Retinal pigment epithelial cell (primary cell): ENCODE measurements around the gene PNO1.

Source experiments
- DNase-seq: peaks from one replicate; pipeline ENCODE4 v3.0.0-alpha.2; 2010; ENCODE audit warnings: low read depth
- H3K4me3 ChIP-seq: 2 replicates; pipeline ENCODE4 v1.5.1; 2011; ENCODE audit warnings: mild to moderate bottlenecking, low read length, control low read depth, moderate library complexity
- TF ChIP-seq, protein P1 (sequence below): conservative IDR thresholded peaks from 2 replicates; pipeline ENCODE4 v1.5.1; 2011; ENCODE audit warnings: low read depth, low read length, control low read depth, inconsistent platforms

Gene PNO1

DNA sequence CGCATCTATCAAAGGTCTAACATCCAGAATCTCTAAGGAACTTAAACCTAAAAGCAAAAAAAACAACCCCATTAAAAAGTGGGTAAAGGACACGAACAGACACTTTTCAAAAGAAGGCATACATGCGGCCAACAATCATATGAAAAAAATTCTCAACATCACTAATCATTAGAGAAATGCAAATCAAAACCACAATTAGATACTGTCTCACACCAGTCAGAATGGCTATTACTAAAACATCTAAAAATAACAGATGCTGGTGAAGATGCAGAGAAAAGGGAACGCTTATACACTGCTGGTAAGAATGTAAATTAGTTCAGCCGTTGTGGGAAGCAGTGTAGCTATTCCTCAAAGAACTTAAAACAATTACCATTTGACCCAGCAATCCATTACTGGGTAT is 56.7 kb downstream of the PNO1 start:
- no peak for DNase-seq
- H3K4me3 ChIP-seq, result no peak overlapping the region
- TF ChIP-seq, protein P1, sequence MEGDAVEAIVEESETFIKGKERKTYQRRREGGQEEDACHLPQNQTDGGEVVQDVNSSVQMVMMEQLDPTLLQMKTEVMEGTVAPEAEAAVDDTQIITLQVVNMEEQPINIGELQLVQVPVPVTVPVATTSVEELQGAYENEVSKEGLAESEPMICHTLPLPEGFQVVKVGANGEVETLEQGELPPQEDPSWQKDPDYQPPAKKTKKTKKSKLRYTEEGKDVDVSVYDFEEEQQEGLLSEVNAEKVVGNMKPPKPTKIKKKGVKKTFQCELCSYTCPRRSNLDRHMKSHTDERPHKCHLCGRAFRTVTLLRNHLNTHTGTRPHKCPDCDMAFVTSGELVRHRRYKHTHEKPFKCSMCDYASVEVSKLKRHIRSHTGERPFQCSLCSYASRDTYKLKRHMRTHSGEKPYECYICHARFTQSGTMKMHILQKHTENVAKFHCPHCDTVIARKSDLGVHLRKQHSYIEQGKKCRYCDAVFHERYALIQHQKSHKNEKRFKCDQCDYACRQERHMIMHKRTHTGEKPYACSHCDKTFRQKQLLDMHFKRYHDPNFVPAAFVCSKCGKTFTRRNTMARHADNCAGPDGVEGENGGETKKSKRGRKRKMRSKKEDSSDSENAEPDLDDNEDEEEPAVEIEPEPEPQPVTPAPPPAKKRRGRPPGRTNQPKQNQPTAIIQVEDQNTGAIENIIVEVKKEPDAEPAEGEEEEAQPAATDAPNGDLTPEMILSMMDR, result no peak

- no peak for DNase-seq
- TF ChIP-seq, protein P1, result no peak
- no peak overlapping the region for H3K4me3 ChIP-seq
Measured at GRCh38 chr2:68216454-68217310, 59.0 kb downstream of the PNO1 start.

DNA sequence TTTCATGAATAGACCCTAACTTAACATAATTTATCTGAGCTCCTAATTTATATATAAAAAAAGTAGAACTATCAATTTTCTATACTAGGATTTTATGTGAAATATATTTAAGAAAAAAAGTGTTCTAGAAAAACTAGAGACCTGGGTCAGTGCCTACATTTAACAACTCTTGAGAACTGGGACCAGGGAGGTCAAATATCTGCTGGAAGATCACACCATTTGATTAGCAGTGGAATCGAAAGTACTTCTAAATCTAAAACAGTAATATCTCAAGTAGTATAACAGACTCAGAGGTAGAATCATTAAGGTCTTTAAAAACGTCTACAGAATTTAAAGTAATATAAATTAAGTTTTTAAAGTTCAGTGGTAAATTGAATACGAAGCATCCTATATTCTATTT is 60.0 kb downstream of the PNO1 start:
- TF ChIP-seq, protein P1, result no peak
- no peak overlapping the region for H3K4me3 ChIP-seq
- DNase-seq, result no peak

GRCh38 chr2:68218343-68218901 is 60.7 kb downstream of the PNO1 start:
- no peak overlapping the region for H3K4me3 ChIP-seq
- TF ChIP-seq, protein P1, result no peak
- no peak for DNase-seq

DNA sequence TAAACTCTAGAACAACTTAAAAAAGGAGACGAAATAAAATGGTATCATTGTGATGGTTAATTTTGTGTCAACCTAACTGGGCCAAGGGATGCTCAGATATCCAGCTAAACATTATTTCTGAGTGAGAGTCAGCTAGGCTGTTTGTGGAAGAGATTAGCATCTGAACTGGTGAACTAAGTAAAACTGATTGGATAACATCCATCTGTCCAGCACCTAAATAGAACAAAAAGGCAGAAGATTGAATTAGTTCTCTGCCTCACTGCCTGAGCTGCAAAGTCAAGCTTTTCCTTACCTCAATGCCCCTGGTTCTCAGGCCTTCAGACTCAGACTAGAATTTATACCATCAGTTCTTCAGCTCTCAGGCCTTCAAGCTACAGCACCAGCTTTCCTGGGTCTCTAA is 64.6 kb downstream of the PNO1 start:
- DNase-seq, result no peak
- H3K4me3 ChIP-seq, result no peak overlapping the region
- TF ChIP-seq, protein P1, result no peak

GRCh38 chr2:68223419-68223818 is 65.7 kb downstream of the PNO1 start:
- H3K4me3 ChIP-seq, result no peak overlapping the region
- TF ChIP-seq, protein P1, result no peak
- DNase-seq, result no peak

GRCh38 chr2:68225119-68225632 is 67.5 kb downstream of the PNO1 start:
- no peak overlapping the region for H3K4me3 ChIP-seq
- DNase-seq, result no peak
- TF ChIP-seq, protein P1, result peak; percentile 35
